ENCODE measurements around the gene UBE2V1. TPM values are rescaled to one million over a fixed set of nuclear protein-coding genes. Genes with fewer than 3 reads are reported as not detected.
A peak's percentile ranks its signal among the peaks of the same experiment; 100 is the strongest.
"Not testable (repeated sequence)": the region's sequence is repeated elsewhere in the genome, so short reads cannot be mapped to it uniquely, and the experiment has no call there.

Gene UBE2V1
- total RNA-seq (147 and 156 TPM in 2 replicates), polyA plus RNA-seq (111 and 145 TPM in 2 replicates), polyA minus RNA-seq (135 and 140 TPM in 2 replicates), Bru-seq, nascent RNA (percentile 85 among the genes with signal in this experiment), BruChase-seq, experiment 1, labeled RNA remaining after a 6-hour chase (percentile 93 among the genes with signal in this experiment), BruChase-seq, experiment 2, labeled RNA remaining after a 2-hour chase (percentile 91 among the genes with signal in this experiment)
- 127 and 148 TPM in 2 replicates for polyA plus RNA-seq (2011; cell fraction: cytosol; rRNA removed)
- 132 and 179 TPM in 2 replicates for polyA plus RNA-seq (2011; cell fraction: nucleus; rRNA removed)
- 159 and 193 TPM in 2 replicates for polyA plus RNA-seq (2012)
- polyA minus RNA-seq (2011; cell fraction: cytosol; rRNA and poly(A)+ RNA removed), result 15.1 TPM
- 136 and 191 TPM in 2 replicates for polyA minus RNA-seq (2011; cell fraction: nucleus; rRNA and poly(A)+ RNA removed)
- long read RNA-seq, transcript UBE2V1-205 (3 exons, 1,983 nt), result minor isoform, 80 of 872 reads
- long read RNA-seq, transcript UBE2V1-203 (4 exons, 2,133 nt), result major isoform, 748 of 872 reads
- long read RNA-seq, partial matches to known transcripts, result 13 of 872 reads
- long read RNA-seq, other reads (novel, unspliced or antisense), result 22 of 872 reads

- H3K9me1 ChIP-seq (replicated peaks; ENCODE audit: control insufficient read depth, extremely low read depth, insufficient read depth, low read length), result no peaks in the 10 kb centered on the region
- POLR2A ChIA-PET, result interaction anchor here (1.0 kb wide), 1 partner anchor 20 kb away, joined by 3 read pairs; no protein-coding TSS in a partner anchor
- H3K4me2 ChIP-seq (ENCODE audit: insufficient read depth, low read length), result peak within 1 kb of the TSS; percentile 89
- intact Hi-C loops (cut with micrococcal nuclease), result loop anchor here (5.0 kb wide), 1 partner anchor 40 kb away; the partner anchor contains the start of gene PEDS1
- no peaks in the 10 kb centered on the region for H3K36me3 ChIP-seq (ENCODE audit: control insufficient read depth in 2 of 2, extremely low read depth in 1 of 2, insufficient read depth in 2 of 2, low read length in 2 of 2)
- peak within 1 kb of the TSS; percentile 84 for H3K27ac ChIP-seq (ENCODE audit: insufficient read depth, low read depth, low read length)
- peak; percentile 90 for TF ChIP-seq POLR2AphosphoS5 (IDR thresholded peaks at IDR 0.05; ENCODE audit: insufficient read depth, low read depth, low read length)
- TF ChIP-seq EZH2 (IDR thresholded peaks at IDR 0.05; ENCODE audit: borderline replicate concordance, low read depth, low read length, severe bottlenecking), result no peak
- TF ChIP-seq MYC (IDR thresholded peaks at IDR 0.05; ENCODE audit: low read depth, low read length), result no peak
- TF ChIP-seq, protein P1, sequence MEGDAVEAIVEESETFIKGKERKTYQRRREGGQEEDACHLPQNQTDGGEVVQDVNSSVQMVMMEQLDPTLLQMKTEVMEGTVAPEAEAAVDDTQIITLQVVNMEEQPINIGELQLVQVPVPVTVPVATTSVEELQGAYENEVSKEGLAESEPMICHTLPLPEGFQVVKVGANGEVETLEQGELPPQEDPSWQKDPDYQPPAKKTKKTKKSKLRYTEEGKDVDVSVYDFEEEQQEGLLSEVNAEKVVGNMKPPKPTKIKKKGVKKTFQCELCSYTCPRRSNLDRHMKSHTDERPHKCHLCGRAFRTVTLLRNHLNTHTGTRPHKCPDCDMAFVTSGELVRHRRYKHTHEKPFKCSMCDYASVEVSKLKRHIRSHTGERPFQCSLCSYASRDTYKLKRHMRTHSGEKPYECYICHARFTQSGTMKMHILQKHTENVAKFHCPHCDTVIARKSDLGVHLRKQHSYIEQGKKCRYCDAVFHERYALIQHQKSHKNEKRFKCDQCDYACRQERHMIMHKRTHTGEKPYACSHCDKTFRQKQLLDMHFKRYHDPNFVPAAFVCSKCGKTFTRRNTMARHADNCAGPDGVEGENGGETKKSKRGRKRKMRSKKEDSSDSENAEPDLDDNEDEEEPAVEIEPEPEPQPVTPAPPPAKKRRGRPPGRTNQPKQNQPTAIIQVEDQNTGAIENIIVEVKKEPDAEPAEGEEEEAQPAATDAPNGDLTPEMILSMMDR (IDR thresholded peaks at IDR 0.05; ENCODE audit: extremely low read depth in 1 of 2, insufficient read depth in 1 of 2, low read depth in 1 of 2, low read length in 2 of 2), result peak; percentile 26 to 37
- no peak for TF ChIP-seq FOS (IDR thresholded peaks at IDR 0.05; ENCODE audit: borderline replicate concordance, insufficient read depth, low read length)
- TF ChIP-seq JUN (IDR thresholded peaks at IDR 0.05; ENCODE audit: borderline replicate concordance, insufficient read depth, insufficient read length, low read depth), result no peak
- TF ChIP-seq, protein P2, sequence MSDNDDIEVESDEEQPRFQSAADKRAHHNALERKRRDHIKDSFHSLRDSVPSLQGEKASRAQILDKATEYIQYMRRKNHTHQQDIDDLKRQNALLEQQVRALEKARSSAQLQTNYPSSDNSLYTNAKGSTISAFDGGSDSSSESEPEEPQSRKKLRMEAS (IDR thresholded peaks at IDR 0.05; ENCODE audit: insufficient read depth, insufficient read length), result no peak
- TF ChIP-seq POLR2A (IDR thresholded peaks at IDR 0.05; ENCODE audit: low read depth, low read length), result peak; percentile 37
- TF ChIP-seq GATA2 (IDR thresholded peaks at IDR 0.05; ENCODE audit: insufficient read depth, insufficient read length, low read depth, low read length), result no peak
- peak within 1 kb of the TSS; percentile 73 to 91 (median 88) for H3K4me3 ChIP-seq (replicated peaks in 1 of 3; ENCODE audit: insufficient read depth in 1 of 3, low read depth in 1 of 3, low read length in 3 of 3)
- CTCF ChIA-PET, result interaction anchor here (0.5 to 3.7 kb wide), 15 partner anchors 8 to 371 kb away, joined by 3 to 23 read pairs (median 4); no protein-coding TSS in a partner anchor
- H4K20me1 ChIP-seq (replicated peaks; ENCODE audit: control insufficient read depth, extremely low read depth, insufficient read depth, low read length), result no peaks in the 10 kb centered on the region
- peaks cover 63% of the 10 kb centered on the region for H3K4me1 ChIP-seq (ENCODE audit: control insufficient read depth, extremely low read depth, insufficient read depth, low read length)
- H2AFZ ChIP-seq (ENCODE audit: low read depth, low read length), result peak within 1 kb of the TSS; percentile 78
- peaks cover 51% of the 10 kb centered on the region for H3K79me2 ChIP-seq (ENCODE audit: control insufficient read depth, insufficient read depth, low read length)
- FAIRE-seq, result peak; percentile 83
- no peaks in the 10 kb centered on the region for H3K27me3 ChIP-seq (ENCODE audit: control insufficient read depth in 2 of 2, insufficient read depth in 2 of 2, low read length in 2 of 2)
- H3K9me3 ChIP-seq (replicated peaks; ENCODE audit: control insufficient read depth, insufficient read depth, low read length), result no peaks in the 10 kb centered on the region
- peak within 1 kb of the TSS; percentile 94 for H3K9ac ChIP-seq (replicated peaks; ENCODE audit: extremely low read depth, insufficient read depth, low read length)
- dilution Hi-C loops (cut with MboI; ENCODE audit: extremely low pct_ligation_motif_present, low sequenced_read_pairs), result no loop called here
- peak; percentile 94 for DNase-seq (ENCODE audit: low read depth, low spot score)
- BruUV-seq (replicated peaks), result no TSS peak
These were observed at the start of gene UBE2V1 for GRCh38 chr20:50112512-50113419. Gene UBE2V1 (minus strand): TSS chr20:50113150. CDS start chr20:50113128, 22 bp downstream.

- dilution Hi-C loops (cut with MboI; ENCODE audit: extremely low pct_ligation_motif_present, low sequenced_read_pairs); H3K36me3 ChIP-seq (ENCODE audit: control insufficient read depth in 2 of 2, extremely low read depth in 1 of 2, insufficient read depth in 2 of 2, low read length in 2 of 2); H3K9ac ChIP-seq (replicated peaks; ENCODE audit: extremely low read depth, insufficient read depth, low read length); FAIRE-seq; H3K9me3 ChIP-seq (replicated peaks; ENCODE audit: control insufficient read depth, insufficient read depth, low read length); H3K9me1 ChIP-seq (replicated peaks; ENCODE audit: control insufficient read depth, extremely low read depth, insufficient read depth, low read length); H3K4me3 ChIP-seq (replicated peaks in 1 of 3; ENCODE audit: insufficient read depth in 1 of 3, low read depth in 1 of 3, low read length in 3 of 3); H3K79me2 ChIP-seq (ENCODE audit: control insufficient read depth, insufficient read depth, low read length); BruUV-seq (replicated peaks); H3K27ac ChIP-seq (ENCODE audit: insufficient read depth, low read depth, low read length); H3K4me2 ChIP-seq (ENCODE audit: insufficient read depth, low read length); POLR2A ChIA-PET; DNase-seq (ENCODE audit: low read depth, low spot score); H4K20me1 ChIP-seq (replicated peaks; ENCODE audit: control insufficient read depth, extremely low read depth, insufficient read depth, low read length); H3K27me3 ChIP-seq (ENCODE audit: control insufficient read depth in 2 of 2, insufficient read depth in 2 of 2, low read length in 2 of 2); intact Hi-C loops (cut with micrococcal nuclease); H2AFZ ChIP-seq (ENCODE audit: low read depth, low read length): not testable (repeated sequence)
- CTCF ChIA-PET, result interaction anchor here (1.6 kb wide), 1 partner anchor 41 kb away, joined by 7 read pairs; no protein-coding TSS in a partner anchor
- H3K4me1 ChIP-seq (ENCODE audit: control insufficient read depth, extremely low read depth, insufficient read depth, low read length), result peaks cover 11% of the 10 kb centered on the region
These were observed 48.5 kb upstream of the UBE2V1 start for GRCh38 chr20:50161494-50161893.

All from endothelial cell of umbilical vein (primary cell).